Liver (tissue), 3 donors: ENCODE measurements around the gene HYAL4.

Source experiments
- CTCF ChIP-seq: fragments of 150-350 bp; IDR thresholded peaks from 2 replicates; pipeline ENCODE4 v1.5.1; 2017; ENCODE audit warnings: improper control_type of control experiment, low read depth, low read length; ENCODE audit not compliant: missing input control
- EGR1 ChIP-seq, 2 donors: IDR thresholded peaks; 2 replicates each; pipeline ENCODE4 v1.6.1; 2016 to 2018; ENCODE audit warnings: antibody characterized with exemption in 2 of 2, low read depth in 2 of 2
- FOXA1 ChIP-seq: IDR thresholded peaks from 2 replicates; pipeline ENCODE4 v1.6.1; 2016; ENCODE audit warnings: antibody characterized with exemption
- GABPA ChIP-seq, 2 donors: IDR thresholded peaks in 1 of 2; conservative IDR thresholded peaks in 1 of 2; 2 replicates each; pipeline ENCODE4 v1.6.1; 2016; ENCODE audit warnings: antibody characterized with exemption in 2 of 2, mild to moderate bottlenecking in 1 of 2, moderate library complexity in 1 of 2
- JUND ChIP-seq, 2 donors: IDR thresholded peaks; 2 replicates each; pipeline ENCODE4 v1.6.1; 2016; ENCODE audit warnings: antibody characterized with exemption in 2 of 2
- MAX ChIP-seq: IDR thresholded peaks from 2 replicates; pipeline ENCODE4 v1.6.1; 2016; ENCODE audit warnings: antibody characterized with exemption
- RAD21 ChIP-seq, 2 donors: IDR thresholded peaks; 2 replicates each; pipeline ENCODE4 v1.6.1; 2016; ENCODE audit warnings: antibody characterized with exemption in 2 of 2, mild to moderate bottlenecking in 2 of 2
- YY1 ChIP-seq: IDR thresholded peaks from 2 replicates; pipeline ENCODE4 v1.6.1; 2016; ENCODE audit warnings: antibody characterized with exemption, mild to moderate bottlenecking
- ZBTB33 ChIP-seq: IDR thresholded peaks from 2 replicates; pipeline ENCODE4 v1.6.1; 2016; ENCODE audit warnings: antibody characterized with exemption
- donor health status: healthy.
- donor health status: healthy.

DNA sequence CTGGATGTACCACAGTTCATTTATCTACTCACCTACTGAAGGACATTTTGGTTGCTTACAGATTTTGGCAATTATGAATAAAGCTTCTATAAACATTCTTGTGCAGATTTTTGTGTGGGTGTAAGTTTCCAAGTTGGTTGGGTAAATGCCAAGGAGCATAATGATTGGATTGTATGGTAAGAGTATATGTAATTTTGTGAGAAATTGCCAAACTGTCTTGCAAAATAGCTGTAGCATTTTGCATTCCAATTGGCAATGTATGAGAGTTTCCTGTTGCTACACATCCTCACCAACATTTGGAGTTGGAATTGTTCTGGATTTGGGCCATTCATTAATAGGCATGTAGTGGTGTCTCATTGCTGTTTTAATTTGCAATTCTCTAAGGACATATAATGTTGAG lies 33.9 kb upstream of the HYAL4 start:
- TF ChIP-seq JUND (IDR thresholded peaks at IDR 0.05) (no peak), YY1 (no peak), CTCF (no peak), ZBTB33 (no peak), MAX (no peak), GABPA (IDR thresholded peaks at IDR 0.05 in 1 of 2, conservative IDR thresholded peaks at IDR 0.05 in 1 of 2) (no peak), FOXA1 (no peak), RAD21 (IDR thresholded peaks at IDR 0.05) (no peak), EGR1 (IDR thresholded peaks at IDR 0.05; ENCODE audit: low read depth in 2 of 2) (no peak)
